NCI-H2081 treated with DMSO at 0.1 percent for 48 hours (cell line): ENCODE results near the gene IL11.

Experiments used
- DNase-seq: peaks from one replicate; lab custom pipeline; 2025; lab: John Stamatoyannopoulos, UW

IL11 gene

GRCh38 chr19:55372316-55373081, 2.2 kb upstream of the IL11 start:
- DNase-seq: no peak

DNA sequence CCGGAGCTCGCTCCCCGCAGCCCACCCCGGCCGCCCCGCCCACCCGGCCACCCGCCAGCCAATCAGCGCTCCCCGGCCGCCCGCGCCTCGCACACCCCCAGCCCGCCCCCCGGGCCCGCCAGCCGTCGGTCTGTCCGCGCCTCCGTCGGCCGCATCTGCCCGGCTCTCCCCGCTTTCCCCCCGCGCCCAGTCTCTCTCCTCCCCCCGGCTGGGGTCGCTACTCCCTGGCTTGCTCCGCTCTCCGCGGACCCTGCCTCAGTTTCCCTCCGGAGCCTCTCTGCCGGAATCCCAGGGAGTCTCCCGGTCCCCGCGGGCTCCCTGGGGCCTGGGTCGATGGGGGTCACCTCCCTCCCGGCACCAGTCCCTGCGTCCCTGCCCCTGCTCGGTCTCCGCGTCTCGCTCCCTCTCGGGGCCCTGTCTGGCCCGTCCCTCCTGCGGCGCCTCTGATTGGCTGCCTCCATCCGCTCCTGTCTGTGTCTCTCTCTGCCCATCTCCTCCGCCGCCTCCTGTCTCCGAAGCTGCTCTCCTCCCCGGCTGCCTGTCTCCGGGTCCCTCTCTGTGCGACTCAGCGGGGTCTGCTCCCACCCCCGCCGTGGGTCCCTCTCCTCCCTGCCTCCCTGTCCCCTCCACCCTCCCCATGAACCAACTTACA, 484 bp downstream of the IL11 start:
- DNase-seq: no peak

DNA sequence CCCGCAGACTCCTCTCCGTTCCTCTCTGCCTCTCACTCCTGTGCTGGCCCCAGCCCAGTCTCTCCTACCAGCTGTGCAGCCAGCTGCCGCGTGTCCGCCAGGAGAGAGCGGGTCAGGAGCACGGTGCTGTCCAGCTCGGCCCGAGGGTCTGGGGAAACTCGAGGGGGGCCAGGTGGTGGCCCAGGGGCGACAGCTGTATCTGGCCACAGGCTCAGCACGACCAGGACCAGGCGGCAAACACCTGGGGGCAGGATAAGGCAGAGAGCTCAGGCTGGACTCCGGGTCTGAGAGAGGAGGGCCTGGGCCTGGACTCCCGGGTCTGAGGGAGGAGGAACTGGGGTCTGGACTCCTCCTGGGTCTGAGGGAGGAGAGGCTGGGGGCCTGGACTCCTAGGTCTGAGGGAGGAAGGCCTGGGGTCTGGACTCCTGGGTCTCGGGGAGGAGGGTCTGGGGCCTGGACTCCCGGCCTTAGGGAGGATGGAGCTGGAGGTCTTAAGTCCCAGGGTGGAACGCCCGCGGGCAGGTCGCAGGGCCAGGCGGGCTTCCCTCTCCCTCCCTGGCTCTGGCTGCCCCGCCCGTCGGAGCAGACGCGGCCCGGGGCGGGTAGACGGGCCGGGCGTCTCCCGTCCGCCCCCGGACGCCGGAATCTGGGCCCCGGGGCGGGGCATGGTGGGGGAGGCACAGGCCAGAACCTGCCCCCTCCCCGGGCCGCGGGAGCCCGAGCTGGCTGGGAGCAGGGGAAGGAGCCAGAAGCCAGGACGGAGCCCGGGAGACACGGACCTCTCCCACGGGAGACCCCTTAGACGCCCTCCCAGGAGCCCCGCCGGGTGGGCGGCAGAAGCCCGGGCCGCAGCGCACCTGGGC, 1.3 kb downstream of the IL11 start:
- no peak for DNase-seq

- no peak for DNase-seq
Measured at GRCh38 chr19:55368106-55368505, 2.2 kb downstream of the IL11 start.

DNA sequence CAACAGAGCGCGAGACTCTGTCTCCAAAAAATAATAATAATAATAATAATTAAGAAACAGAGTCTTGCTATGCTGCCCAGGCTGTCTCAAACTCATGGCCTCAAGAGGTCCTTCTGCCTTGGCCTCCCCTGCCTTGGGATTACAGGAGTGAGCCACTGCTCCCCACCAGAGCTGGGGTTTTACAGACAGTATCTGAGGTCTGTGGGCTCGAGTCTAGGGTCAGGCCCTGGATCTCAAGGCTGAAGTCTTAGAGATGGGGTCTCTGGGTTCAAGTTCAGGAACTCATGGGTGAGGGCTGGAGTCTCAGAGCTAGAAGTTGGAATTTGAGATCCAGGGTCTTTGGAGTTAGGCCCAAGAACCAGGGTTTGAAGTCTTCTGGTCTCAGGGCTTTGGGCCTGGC, 3.5 kb downstream of the IL11 start:
- DNase-seq: no peak

DNA sequence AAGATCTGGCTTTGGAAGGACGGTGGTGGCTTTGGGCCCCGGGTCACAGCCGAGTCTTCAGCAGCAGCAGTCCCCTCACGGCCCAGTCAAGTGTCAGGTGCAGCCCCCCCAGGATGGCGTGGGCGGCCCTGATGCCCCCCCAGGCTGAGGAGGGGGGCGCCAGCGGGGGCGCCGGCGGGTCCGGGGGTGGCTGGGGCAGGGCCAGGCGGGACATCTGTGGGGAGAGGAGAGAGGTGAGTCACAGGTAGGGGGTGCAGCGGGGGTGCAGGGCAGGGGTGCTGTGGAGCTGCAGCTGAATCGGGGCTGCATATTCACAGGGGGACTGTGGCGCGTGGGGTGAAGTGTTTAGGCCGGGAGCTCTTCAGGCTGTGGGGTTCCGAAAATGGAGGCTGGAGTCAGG, 4.3 kb downstream of the IL11 start:
- no peak for DNase-seq

DNA sequence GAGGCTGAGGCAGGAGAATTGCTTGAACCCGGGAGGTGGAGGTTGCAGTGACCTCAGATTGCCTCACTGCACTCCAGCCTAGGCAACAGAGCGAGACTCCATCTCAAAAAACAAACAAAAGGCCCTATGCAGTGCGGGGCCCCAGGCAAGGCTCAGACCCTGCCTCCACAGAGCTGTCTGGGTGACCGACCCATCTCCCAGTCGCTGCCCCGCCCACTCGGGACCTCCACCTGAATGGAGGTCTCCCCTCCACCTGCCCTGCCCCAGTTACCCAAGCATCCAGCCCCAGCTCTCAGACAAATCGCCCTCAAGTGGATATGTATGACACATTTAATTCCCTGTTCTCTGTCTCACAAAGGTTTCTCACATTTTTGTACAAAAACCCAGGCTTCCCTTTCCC, 5.0 kb downstream of the IL11 start:
- DNase-seq: no peak

DNA sequence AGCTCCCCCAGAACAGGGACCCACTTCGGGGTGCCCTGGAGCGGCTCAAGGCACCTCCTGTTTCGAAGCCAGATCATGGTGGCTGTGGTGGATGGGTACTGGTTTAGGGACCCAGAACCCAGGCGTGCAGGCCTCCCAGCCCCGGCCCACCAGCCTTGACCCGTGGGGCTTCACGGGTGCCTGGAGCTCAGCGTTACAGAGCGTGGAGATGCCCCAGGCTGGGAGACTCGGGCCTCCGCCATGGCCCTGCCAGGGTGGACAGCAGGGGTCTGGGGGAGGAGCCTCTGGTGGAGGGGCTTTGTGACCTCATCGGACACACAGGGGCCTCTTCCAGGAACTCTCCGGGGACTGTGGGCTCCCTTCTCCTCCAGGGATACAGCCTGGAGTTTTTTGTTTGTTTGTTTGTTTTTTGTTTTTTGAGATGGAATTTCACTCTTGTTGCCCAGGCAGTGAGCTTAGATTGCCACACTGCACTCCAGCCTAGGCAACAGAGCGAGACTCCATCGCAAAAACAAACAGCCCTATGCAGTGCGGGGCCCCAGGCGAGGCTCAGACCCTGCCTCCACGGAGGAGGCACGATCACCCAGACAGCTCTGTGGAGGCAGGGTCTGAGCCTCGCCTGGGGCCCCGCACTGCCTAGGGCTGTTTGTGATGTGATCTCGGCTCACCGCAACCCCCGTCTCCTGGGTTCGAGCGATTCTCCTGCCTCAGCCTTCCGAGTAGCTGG, 7.1 kb downstream of the IL11 start, which contains the start of gene GARIN5B:
GARIN5B (minus strand) TSS at position 271 of the 727 bp plus-strand sequence; CDS start at position 77, 194 bp downstream.
- DNase-seq: no peak

DNA sequence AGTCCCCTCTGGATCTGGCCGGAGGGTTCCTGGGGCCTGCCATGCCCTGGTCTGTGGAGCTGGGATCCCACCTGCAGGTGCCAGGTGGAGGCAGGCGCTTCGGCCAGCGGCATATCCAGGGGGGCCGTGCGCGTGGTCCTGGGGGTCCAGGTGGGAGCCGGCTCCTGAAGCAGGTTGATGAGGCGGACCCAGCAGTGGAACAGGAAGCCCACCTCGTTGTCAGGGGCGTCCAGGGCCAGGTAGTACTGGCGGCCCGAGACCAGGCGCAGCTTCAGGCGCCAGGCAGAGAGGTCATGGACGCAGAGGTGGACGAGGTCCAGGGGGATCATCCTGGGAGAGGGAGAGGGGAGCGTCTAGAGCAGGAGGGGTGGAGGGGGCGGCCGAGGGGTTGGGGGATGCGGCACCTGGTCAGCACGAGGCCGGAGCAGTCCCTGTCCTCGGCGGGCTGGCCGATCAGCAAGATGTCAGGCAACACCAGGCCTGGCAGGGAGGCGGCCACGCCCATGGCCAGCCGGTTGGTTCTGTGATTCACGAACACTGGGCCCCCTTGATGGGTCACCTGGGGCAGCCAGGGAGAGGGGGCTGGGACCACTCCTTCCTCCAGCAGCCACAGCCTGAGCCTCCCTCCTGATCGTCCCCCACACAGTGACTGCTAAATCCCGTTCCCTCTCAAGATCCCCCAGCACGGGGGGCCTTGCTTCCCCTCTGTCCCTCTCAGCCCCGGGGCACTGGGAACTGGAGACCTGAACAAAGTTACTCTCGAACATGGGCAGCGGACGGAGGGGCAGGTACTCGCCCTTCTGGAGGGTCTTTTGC, 7.9 kb downstream of the IL11 start:
- no peak for DNase-seq

DNA sequence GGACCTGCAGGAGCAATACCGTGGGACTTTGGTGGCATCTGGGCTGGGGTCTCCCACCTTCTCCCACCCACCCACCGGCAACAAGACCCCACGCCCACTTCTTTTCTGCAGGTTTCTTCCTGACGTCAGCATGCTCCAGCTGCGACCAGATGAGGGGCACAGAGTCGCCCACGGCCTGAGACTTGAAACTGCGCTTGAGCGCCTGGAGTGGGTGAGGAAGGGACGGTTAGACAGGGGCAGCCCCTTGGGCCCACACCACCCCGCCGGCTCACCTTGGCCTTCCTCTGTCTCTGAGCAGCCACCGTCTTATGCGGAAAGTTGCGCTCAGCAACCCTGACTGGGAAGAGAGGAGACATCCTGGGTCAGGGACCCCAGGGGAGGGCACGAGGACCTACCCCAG, 9.4 kb downstream of the IL11 start:
- no peak for DNase-seq

- no peak for DNase-seq
Measured at GRCh38 chr19:55358943-55359908, 11.0 kb downstream of the IL11 start.

- DNase-seq: no peak
Measured at GRCh38 chr19:55358493-55358892, 11.8 kb downstream of the IL11 start.

DNA sequence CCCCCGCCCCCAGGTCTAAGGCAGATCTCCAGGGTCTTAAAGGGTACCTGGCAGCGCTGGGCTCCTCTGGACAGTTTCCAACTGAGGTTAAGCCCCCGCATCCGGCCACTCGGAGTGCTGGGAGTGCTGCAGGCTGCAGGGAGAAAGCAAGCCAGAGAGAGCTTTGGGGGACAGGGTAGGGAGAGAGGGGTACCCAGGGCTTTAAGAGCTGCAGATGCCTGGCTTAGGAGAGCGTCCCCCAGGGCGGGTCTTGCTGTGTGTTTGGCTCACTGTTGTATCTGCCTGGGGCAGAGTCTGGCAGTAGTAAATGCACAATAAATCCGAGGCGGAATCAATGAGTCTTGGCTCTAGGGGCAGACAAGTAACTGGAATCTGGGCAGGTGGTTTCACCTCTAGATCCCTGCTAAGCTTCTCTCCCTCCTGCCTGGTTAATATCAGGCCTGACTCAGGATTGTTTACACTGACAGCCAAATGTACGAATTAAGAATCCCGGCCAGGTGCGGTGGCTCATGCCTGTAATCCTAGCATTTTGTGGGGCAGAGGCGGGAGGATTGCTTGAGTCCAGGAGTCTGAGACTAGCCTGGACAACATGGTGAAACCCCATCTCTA, 14.9 kb downstream of the IL11 start:
- DNase-seq: no peak

- DNase-seq: no peak
Measured at GRCh38 chr19:55354698-55355212, 15.5 kb downstream of the IL11 start, which contains the start of gene COX6B2. Gene COX6B2 (minus strand): TSS chr19:55354719. CDS start chr19:55354521, 198 bp downstream.

DNA sequence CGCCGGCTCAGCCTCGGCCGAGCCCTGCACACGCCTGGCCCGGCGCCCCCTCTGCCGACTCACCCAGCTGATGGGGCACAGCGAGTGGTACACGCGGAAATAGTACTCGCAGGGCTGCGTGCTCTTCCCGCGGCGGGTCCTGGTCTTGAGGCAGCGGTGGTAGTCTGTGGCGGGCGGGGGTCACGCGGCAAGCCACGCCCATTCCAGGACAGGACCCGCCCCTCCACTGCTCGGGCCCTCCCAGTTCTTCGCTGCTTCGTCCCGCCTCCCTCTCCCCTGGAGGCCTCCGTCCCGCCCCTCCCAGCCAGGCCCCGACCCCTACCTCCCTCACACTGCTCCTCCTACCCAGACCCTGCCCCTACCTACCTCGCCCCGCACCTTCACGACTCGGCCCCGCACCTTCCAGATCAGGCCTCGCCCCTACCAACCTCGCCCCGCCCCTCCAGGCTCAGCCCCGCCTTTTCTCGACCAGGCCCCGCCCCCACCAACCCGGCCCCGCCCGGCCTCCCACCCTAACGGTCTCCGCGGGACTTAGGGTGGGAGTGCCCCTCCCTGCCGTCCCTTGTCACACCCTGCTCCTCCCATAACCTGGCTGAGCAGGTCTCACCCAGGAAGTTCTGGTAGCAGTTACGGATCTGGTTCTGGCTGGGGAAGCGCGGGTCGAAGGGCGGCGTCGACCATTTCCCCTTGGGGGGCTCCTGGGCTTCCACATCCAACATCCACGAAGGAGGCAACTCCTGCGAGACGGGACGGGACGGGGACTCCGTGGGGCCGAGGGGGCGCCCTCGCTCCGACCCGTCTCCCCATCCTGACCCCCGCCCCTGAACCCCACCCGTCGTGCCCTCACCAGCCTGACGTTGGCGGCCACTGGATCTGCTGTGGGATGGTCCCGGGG, 16.2 kb downstream of the IL11 start:
- no peak for DNase-seq

- DNase-seq: no peak
Measured at GRCh38 chr19:55353356-55353802, 16.9 kb downstream of the IL11 start.

DNA sequence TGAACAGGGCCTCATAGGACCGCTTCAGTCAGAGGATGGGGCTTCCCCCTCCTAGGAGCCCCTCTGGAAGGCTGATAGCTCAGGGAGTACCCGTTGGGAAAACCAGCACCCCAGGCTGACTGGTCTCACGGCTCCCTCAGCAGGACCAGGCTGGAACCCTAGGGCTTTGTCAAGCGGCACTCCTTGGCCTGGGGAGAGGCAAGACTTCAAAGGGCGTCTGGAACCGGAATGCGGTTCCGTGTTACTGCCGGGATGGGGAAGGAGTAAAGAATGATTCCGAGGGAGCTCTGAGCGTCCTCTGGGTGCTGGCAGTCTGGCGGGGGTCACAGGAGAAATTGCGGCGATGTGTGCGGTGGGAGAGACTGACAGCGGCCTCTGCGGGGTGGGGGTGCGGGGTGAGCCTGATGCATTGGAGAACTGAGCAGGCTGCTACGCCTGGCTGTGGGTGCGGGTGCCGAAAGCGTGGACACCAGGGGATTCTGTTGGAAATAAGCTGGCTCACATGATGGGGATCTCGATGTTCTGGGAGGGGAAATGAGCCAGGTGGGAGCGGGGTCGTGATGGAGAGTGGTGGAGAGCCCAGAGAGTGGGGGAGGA, 17.6 kb downstream of the IL11 start:
- DNase-seq: no peak

GRCh38 chr19:55352040-55352439, 18.2 kb downstream of the IL11 start:
- DNase-seq: no peak
